GM23338 (cell line): ENCODE measurements around the gene COLEC12. TPM values are rescaled to one million over a fixed set of nuclear protein-coding genes. Genes with fewer than 3 reads are reported as not detected.

Source experiments
- ATAC-seq: fragments of 200-7000 bp; cut with Tn5 transposase; 3 replicates; pipeline ENCODE4 v1.9.1; 2020
- DNase-seq: peaks from one replicate; pipeline ENCODE4 v3.0.0-alpha.2; 2015; ENCODE audit warnings: low spot score
- H2AFZ ChIP-seq: fragments of 200-600 bp; sonication (generic); 2 replicates; pipeline ENCODE4 v1.8.0; 2016; ENCODE audit warnings: antibody characterized with exemption, mild to moderate bottlenecking, moderate library complexity
- H3F3A ChIP-seq: fragments of 200-600 bp; sonication (generic); replicated peaks from 2 replicates; pipeline ENCODE4 v1.8.0; 2017; ENCODE audit warnings: antibody characterized with exemption, mixed run types, low read depth
- H3K27ac ChIP-seq: fragments of 200-600 bp; sonication (generic); 2 replicates; pipeline ENCODE4 v1.6.1; 2016; ENCODE audit warnings: low read depth
- H3K27me3 ChIP-seq: fragments of 200-600 bp; sonication (generic); 2 replicates; pipeline ENCODE4 v1.8.0; 2016; ENCODE audit warnings: mild to moderate bottlenecking, mixed run types, moderate library complexity; ENCODE audit not compliant: insufficient read depth
- H3K36me3 ChIP-seq: fragments of 200-600 bp; sonication (generic); 2 replicates; pipeline ENCODE4 v1.8.0; 2016; ENCODE audit warnings: mild to moderate bottlenecking; ENCODE audit not compliant: insufficient read depth
- H3K4me1 ChIP-seq: fragments of 200-600 bp; sonication (generic); 2 replicates; pipeline ENCODE4 v1.8.0; 2016; ENCODE audit warnings: mild to moderate bottlenecking, moderate library complexity; ENCODE audit not compliant: insufficient read depth
- H3K4me2 ChIP-seq: fragments of 200-600 bp; sonication (generic); 2 replicates; pipeline ENCODE4 v1.7.1; 2017; ENCODE audit warnings: mixed run types
- H3K4me3 ChIP-seq: fragments of 200-600 bp; sonication (generic); 2 replicates; pipeline ENCODE4 v1.6.1; 2016; ENCODE audit warnings: mixed run types
- H3K79me2 ChIP-seq: fragments of 200-600 bp; sonication (generic); replicated peaks from 2 replicates; pipeline ENCODE4 v1.8.0; 2017; ENCODE audit warnings: mild to moderate bottlenecking; ENCODE audit not compliant: insufficient read depth
- H3K9me2 ChIP-seq: fragments of 200-600 bp; sonication (generic); 2 replicates; pipeline ENCODE4 v1.8.0; 2017; ENCODE audit not compliant: insufficient read depth
- H4K20me1 ChIP-seq: fragments of 200-600 bp; sonication (generic); replicated peaks from 2 replicates; pipeline ENCODE4 v1.8.0; 2017; ENCODE audit warnings: mild to moderate bottlenecking; ENCODE audit not compliant: insufficient read depth
- H3K27ac Mint-ChIP-seq: 2 replicates; pipeline ENCODE4 v1.8.0; 2020; ENCODE audit warnings: inconsistent platforms, mild to moderate bottlenecking, moderate library complexity, mixed read lengths
- H3K27me3 Mint-ChIP-seq: 3 replicates; pipeline ENCODE4 v1.8.0; 2022; ENCODE audit warnings: low read depth, mild to moderate bottlenecking, moderate library complexity, mixed read lengths, inconsistent platforms; ENCODE audit not compliant: insufficient read depth, poor library complexity
- H3K36me3 Mint-ChIP-seq: 3 replicates; pipeline ENCODE4 v1.8.0; 2021; ENCODE audit warnings: low read depth, mild to moderate bottlenecking, inconsistent platforms, moderate library complexity, mixed read lengths
- H3K4me1 Mint-ChIP-seq: 3 replicates; pipeline ENCODE4 v1.8.0; 2020; ENCODE audit warnings: mild to moderate bottlenecking, inconsistent platforms, mixed read lengths
- H3K4me3 Mint-ChIP-seq: 3 replicates; pipeline ENCODE4 v1.8.0; 2021; ENCODE audit warnings: moderate library complexity, mild to moderate bottlenecking, inconsistent platforms, mixed read lengths
- H3K9me3 Mint-ChIP-seq: 3 replicates; pipeline ENCODE4 v1.8.0; 2020; ENCODE audit warnings: moderate library complexity, mild to moderate bottlenecking, inconsistent platforms, mixed read lengths
- CTCF ChIP-seq, 2 experiments: fragments of 200-600 bp in 1 of 2; sonication (generic) in 1 of 2; conservative IDR thresholded peaks; 2 replicates each; pipeline versions ENCODE4 v1.5.1 to v1.6.1; 2016 to 2017; ENCODE audit warnings: antibody characterized with exemption in 2 of 2, low read depth in 2 of 2, mild to moderate bottlenecking in 2 of 2, moderate library complexity in 1 of 2
- ETS1 ChIP-seq: IDR thresholded peaks from 2 replicates; pipeline ENCODE4 v1.6.1; 2016; ENCODE audit warnings: antibody characterized with exemption
- JUNB ChIP-seq: IDR thresholded peaks from one replicate; pipeline ENCODE4 v1.6.1; 2016; ENCODE audit warnings: antibody characterized with exemption; ENCODE audit not compliant: unreplicated experiment
- NANOG ChIP-seq: IDR thresholded peaks from 2 replicates; pipeline ENCODE4 v1.6.1; 2016; ENCODE audit warnings: antibody characterized with exemption, borderline replicate concordance
- STAT1 ChIP-seq: IDR thresholded peaks from one replicate; pipeline ENCODE4 v1.6.1; 2016; ENCODE audit warnings: antibody characterized with exemption; ENCODE audit not compliant: unreplicated experiment
- ZNF114 ChIP-seq: fragments of 250-450 bp; sonication (Bioruptor Pico); IDR thresholded peaks from 2 replicates; pipeline ENCODE4 v1.5.0; 2020; ENCODE audit warnings: mild to moderate bottlenecking, moderate library complexity
- ZNF331 ChIP-seq: fragments of 250-450 bp; sonication (Bioruptor Pico); IDR thresholded peaks from 2 replicates; pipeline ENCODE4 v1.5.0; 2020; ENCODE audit warnings: low read depth, mild to moderate bottlenecking, moderate library complexity
- ZNF462 ChIP-seq: fragments of 250-450 bp; sonication (Bioruptor Pico); IDR thresholded peaks from 2 replicates; pipeline ENCODE4 v1.5.0; 2020; ENCODE audit warnings: mild to moderate bottlenecking, moderate library complexity
- polyA plus RNA-seq: library from polyadenylated mRNA; unstranded; fragments of >200 nt; fragmentation: Nextera tagmentation; extraction: Ambion mirVana; gene quantifications from 2 replicates; pipeline ENCODE4 v1.2.1, GENCODE V29; 2016
- total RNA-seq: library from RNA; depleted of rRNA; stranded (reverse); fragments of >200 nt; shearing (Covaris generic); gene quantifications from 2 replicates; pipeline ENCODE4 v1.2.3, GENCODE V29; 2014

The COLEC12 gene
- total and polyA plus RNA-seq, 2 experiments from 2014 or later, result 1.1 to 3.2 TPM

- Histone ChIP-seq H3K27me3 (no peaks in the 10 kb centered on the region), H3K79me2 (no peaks in the 10 kb centered on the region), H4K20me1 (no peaks in the 10 kb centered on the region), H3K9me2 (peaks cover 6% of the 10 kb centered on the region; the same call in 1 of the 2 replicates), H3F3A (no peaks in the 10 kb centered on the region), H3K4me3 (no peak overlapping the region), H3K4me2 (no peak overlapping the region), H3K27ac (no peak overlapping the region), H2AFZ (peak overlapping the region; percentile 69; the same call in 1 of the 2 replicates), H3K4me1 (peaks cover 8% of the 10 kb centered on the region), H3K36me3 (no peaks in the 10 kb centered on the region)
- DNase-seq, result no peak
- TF ChIP-seq ETS1, result no peak
- TF ChIP-seq CTCF (conservative IDR thresholded peaks at IDR 0.05; ENCODE audit: low read depth in 2 of 2), result no peak
- no peak for TF ChIP-seq JUNB
- TF ChIP-seq ZNF331 (CRISPR knock-in tag), result no peak
- TF ChIP-seq ZNF462 (CRISPR knock-in tag), result no peak
- TF ChIP-seq STAT1, result no peak
- no peak for TF ChIP-seq NANOG
- no peak for TF ChIP-seq ZNF114 (CRISPR knock-in tag)
- Mint-ChIP-seq H3K36me3 (peaks cover 18% of the 10 kb centered on the region), H3K27me3 (peaks cover 9% of the 10 kb centered on the region), H3K9me3 (peaks cover 27% of the 10 kb centered on the region), H3K4me1 (peaks cover 8% of the 10 kb centered on the region), H3K4me3 (no peak overlapping the region), H3K27ac (no peak overlapping the region)
- ATAC-seq, result no peak
These were observed 17.6 kb upstream of the COLEC12 start for GRCh38 chr18:518081-518480.
